Tibial nerve (tissue), 4 donors: ENCODE measurements around the gene LAD1.

Experiments used
- CTCF ChIP-seq, 5 experiments: fragments of 200-600 bp in 3 of 5; fragments of 450-650 bp in 2 of 5; sonication (generic) in 3 of 5; IDR thresholded peaks; one replicate each; pipeline ENCODE4 v1.5.1; 2016 to 2019; ENCODE audit warnings: antibody characterized with exemption in 5 of 5, mild to moderate bottlenecking in 3 of 5, moderate library complexity in 2 of 5
- EP300 ChIP-seq, 2 donors: sonication (generic); formaldehyde crosslinking; IDR thresholded peaks; one replicate each; pipeline ENCODE4 v1.6.1; 2017; ENCODE audit warnings: antibody characterized with exemption in 2 of 2, mild to moderate bottlenecking in 1 of 2

DNA sequence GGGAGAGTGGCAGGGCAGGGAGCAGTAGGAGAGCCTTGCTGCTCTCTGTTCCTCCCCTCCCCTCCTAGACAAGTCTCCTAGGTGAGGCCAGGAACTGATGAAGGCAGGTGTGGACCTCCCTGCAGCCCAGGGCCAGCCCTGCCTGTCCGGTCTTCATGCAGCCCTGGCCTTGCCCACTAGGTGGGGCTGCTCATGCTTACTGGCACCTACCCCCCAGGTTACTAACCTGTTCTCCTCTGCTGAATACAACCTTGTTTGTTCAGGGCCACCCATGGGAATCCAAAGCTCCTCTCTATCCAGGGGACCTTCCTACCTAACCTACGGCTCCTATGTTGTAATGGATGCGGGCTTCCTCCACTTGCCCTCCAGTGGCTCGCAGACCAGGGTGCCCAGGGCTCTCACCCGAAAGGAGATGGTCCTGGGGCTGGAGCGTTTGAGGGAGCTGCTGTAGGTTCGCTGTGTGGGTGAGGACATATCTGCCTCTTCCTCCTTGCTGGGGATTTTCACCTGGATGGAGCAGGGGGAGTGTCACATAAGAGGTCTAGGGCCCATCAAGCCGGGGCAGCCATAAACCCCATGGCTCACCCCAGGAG, 13.7 kb downstream of the LAD1 start:
- TF ChIP-seq CTCF (IDR thresholded peaks at IDR 0.05): peak; percentile 47 to 63 (median 55)
- no peak for TF ChIP-seq EP300 (IDR thresholded peaks at IDR 0.05)
